GOT3 (cell line): ENCODE measurements around the gene PIM3.
A peak's percentile ranks its signal among the peaks of the same experiment; 100 is the strongest.

Source experiments
- DNase-seq: peaks from one replicate; lab custom pipeline; 2025; ENCODE audit warnings: mixed read lengths; lab: John Stamatoyannopoulos, UW

PIM3 gene

DNA sequence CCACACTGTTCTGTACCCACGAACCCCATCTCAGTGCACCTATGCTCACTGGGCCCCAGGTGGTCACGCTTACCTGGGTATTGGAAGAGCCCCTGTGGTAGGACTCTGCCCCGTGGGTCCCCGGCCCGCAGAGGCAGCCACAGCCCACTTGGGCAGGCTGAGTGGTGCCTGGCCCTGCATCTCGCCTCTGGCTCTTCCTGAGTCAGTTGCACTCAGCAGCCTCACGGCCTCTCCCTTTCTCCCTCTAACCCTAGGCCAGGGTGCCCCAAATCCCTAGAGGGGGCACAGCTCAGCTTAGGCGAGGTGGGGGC, 32.4 kb upstream of the PIM3 start:
- DNase-seq = no peak

DNA sequence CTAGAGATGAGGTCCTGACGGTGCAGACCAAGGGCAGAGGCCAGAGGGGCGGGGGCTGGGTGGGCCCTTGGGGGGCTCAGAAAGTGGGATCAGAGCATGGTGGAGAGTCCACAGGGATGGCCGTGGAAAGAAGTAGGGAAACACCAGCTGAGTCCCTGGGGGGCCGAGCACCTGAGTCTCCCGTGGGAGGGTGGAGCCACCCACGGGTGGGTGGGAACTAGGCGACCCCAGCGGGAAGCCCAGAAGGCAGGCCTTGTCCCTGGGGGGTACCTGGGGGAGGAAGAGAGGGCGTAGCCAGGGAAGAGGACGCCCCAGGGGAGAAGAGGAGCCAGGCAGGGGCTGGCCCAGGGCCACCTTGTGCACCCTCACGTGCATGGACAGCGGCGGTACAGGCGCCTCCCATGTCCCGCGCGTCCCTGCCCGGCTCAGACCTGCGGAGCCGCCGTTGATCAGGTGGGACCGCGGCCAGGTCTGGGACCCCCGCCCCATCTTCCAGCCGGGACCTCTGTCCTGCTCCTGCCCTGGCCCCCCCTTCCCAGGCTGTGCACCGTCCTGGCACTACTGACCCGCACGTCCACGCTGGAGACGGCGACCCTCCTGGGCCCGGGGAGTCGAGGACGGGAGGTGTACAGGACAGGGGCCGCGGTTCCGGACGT, 31.9 kb upstream of the PIM3 start:
- no peak for DNase-seq

DNA sequence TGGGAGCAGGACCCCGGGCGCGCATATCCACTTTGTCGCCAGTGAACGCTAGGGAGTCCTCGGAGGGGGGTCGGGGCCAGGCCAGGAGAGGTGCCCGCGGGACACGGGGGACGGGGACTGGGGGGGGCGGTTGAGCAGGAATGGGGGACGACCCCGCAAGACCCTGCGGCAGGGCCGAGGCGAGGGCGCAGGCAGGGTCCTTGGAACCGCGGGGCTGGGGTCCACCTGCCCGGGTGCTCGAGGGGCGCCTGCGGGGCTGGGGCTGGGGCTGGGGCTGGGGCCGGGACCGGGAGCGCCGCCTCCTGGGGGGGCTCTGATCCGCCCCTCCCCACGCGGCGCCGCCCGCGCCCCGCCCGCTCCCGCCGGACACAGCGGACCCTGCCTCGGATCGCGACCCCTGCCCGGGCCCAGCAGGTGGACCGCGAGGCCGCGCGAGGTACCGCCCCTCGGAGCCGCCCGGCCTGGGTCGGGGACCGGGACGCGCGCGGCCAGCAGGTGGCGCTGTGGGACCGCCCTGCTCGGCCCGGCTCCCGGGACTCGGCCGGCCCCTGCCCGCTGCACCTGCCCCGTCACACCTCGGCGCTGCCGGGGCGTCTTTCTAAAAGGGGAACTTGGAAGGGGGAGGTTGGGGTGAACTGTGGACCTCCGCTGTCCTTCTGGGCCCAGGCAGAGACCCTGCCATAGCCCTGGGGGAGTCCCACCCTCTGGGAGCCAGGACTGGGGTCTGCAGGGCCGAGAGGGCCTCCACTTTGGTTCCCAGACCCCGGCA, 31.2 kb upstream of the PIM3 start:
- no peak for DNase-seq

DNA sequence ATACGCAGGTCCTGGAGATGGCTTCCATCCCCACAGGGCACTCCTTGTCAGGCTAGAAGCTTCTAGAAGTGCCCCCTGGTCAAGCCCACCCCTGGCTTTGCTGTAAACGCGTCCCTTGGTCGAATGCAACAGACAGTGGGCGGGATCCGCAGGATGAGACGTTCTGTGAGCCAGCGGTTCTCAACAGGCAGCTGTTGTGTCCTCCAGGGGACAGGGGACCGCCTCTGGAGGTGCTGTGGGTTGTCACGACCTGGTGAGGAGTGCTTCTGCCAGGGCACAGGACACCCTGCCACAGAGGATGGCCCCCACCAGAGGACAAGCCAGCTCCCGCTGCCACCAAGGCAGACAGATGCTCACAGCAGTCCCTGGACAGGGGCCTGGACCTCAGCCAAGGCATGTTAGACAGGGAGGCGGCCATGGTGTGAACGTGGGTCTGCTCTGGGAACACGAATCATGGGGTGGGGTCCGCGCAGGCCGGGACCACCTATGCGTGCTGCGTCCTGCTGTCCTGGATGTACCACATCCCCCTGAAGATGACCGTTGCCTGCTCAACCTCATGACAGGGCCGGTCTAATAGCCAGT, 30.5 kb upstream of the PIM3 start:
- no peak for DNase-seq

DNA sequence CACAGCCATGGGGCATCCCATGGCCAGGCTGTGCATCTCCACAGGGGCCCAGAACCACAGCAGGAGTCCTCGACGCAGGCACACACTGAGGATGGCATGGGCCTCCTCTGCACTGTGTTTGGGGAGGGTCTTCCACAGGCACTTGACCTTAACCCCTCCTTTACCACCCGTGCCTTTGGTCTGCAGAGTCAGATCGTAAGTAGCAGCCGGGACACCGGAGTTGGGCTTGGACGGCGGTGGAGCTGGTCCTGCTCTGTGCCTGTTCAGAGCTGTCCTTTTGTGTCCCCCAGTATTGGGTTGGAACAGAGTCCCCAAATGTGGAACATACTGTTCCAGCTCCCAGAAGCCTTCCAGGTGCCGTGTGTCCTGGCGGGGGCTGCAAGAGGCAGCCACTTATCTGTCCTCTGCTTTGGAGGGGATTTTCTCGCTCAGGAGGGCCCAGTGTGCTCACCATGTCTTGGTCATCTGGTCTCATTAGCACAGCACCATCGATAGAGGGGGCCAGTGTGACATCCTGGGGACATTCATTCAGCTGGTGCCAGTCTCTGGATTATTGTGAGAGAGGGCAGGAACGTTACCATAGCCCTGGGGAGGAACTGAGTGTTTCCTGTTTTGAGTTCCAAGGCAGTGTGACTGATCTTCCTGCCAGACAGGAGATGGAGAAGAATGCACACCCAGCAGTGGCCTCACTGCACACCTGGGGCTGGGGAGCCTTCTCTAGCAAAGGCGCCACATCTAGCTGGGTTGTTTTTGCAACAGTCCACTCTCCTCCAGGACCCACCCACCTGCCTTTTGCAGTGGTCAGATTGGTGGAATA, 29.8 kb upstream of the PIM3 start:
- no peak for DNase-seq

DNA sequence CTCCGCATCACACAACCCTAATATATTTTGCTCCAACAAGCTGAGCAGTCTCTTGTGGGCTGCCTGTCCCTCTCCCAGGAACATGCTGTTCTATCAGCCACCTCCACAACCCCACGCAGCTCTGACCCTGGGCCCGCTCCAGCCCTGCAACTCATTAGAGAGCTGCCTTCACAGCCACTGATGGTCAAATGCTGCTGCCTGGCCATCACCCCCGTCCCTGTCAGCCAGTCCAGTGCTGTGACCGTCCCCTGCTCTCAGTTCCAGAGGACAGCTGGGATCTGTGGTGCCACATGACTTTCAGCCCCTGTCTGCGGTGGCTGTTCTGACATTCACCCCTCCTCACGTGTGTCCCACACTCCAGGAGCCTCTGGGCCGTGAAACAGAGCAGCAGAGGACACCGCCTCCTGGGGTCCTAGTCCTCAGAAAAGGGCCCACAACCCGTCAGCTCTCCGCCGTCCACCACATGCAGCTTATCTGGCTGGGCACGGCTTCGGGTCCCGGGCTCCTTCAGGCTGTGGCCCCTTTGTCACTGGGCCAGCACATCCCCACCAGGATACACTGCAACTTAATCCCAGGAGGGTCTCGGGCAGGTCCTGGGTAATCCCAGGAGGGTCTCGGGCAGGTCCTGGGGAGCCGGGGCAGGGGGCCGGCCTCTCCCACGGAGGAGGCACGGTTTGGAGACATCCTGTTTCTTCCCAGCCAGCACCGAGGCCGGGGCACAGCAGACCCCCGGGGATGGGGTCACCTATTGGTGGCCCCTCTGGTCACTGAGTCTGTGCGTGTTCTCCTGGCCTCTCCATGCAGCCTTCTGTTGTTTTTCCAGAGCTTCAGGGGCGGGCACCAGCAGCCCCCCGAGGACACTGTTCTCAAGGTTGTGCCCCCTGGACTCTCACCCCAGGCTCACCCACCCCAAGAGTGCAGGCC, 27.1 kb upstream of the PIM3 start:
- DNase-seq = no peak

DNA sequence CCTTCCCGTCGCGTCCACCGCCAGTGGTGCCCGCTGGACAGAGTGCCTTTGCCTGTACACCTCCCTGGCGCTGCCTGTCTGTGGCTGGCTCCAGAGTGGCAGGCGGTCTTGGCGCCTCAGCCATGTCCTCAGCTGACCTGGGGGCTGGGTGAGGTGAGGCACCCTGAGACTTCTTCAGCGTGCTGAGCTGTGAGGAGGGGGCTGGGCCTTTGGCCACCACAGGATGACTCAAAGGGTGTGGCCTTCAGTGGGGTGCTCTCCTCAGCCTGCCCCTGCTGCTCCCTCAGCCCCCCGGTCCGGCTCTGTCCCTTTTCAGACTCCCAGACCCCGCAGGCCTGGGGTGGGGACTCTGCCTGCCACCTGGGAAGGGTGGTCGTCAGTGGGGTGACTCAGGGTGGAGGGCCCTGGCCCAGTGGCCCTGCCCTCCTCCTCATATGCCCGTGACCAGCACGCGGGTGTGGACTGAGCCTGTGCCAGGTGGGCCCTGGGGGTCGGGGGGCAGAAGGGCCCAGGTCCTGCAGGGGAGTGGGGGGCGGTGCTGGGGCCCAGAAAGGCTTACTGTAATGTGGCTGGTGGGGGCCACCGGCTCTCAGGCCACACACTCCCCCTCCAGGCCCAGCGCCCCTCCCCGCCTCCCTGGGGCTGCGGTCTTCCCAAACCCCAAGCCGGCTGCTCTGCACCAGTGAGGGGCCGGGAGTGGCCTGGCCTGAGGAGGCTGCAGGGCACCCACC, 26.2 kb upstream of the PIM3 start:
- no peak for DNase-seq

DNA sequence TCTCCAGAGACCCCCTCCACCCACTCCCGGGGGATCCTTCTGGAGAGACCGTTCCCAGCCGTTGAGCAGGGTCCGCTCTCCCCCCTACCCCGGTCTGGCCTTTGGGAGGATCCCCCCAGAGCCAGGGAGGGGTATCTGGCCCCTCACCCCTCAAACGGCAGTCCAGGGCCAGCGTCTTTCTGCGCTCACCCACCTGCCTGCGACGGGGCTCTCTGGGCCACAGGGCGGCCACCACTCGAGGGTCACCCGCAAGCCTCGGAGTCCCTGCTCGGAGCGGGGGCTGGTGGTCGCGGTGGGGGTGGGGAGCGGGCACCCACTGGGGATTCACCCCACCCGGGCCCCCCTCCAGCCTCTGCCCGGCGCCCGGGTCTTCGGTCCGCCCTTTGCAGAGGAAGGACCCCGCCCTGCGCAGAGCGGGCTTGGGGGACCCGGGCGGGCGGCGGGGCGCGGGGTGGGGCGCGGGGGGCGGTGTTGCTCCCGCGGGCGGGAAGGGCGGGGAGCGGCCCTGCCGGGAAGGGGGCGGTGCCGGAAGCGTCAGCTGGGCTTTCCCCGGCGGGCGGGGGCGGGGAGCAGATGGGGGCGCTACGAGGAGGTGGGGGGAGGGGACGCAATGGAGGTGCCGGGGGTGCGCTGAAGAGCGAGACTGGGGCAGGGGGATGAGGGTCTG, 25.5 kb upstream of the PIM3 start:
- DNase-seq = no peak

DNA sequence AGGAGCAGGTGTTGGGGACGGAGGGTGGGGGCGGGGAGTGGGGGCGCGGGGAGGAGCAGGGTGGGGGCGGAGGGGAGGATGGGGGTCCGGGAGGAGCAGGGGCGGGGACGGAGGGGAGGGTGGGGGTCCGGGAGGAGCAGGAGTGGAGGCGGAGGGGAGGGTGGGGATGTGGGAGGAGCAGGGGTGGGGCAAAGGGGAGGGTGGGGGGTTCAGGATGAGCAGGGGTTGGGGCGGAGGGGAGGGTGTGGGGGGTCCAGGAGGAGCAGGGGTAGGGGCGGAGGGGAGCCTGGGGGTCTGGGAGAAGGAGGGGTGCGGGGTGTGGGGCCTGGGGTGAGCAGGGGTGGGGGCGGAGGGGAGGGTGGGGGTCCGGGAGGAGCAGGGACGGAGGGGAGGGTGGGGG, 25.0 kb upstream of the PIM3 start:
- no peak for DNase-seq

DNA sequence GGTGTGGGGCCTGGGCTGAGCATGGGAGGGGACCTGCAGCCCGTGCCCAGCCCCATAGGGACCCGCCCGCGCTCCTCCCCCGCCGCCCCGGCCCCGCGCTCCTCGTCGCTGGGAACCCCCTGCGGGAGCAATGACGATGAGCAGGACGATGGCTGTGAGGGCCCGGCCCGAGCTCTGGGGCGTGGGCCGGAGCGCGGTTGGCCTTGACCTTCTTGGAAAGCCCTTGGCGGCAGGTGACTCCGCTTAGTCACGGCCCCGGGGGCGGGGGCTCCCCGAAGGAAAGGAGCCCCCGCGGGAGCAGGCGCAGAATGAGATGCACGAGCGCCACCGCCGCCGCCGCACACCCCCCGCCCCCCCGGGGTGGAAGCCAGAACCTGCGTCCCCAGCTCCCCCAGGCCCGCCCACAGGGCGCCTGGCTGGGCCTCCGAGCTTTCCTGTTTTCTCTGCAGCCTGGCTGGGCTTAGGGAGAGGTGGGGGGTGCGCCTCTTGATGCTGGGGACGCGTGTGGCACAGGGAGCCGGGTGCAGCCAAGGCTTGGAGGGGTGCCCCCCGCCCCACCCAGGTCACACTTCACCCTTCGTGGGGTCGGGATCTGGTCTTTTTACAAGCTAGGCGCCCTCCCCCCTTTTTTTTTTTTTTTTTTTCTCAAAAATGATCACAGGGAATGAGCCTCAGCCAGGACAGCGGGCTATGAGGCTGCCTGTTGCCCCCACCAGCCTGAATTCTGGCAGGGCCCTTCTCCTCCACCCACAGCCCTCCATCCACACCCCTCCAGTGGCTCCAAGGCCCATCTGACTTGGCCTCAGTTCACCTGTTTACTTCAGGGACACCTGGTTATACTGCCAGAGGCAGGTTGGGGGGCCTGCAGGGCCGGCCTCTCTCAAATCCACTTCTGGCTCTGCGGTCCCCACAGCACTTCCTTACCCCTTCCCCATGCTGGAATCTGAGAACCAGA, 24.3 kb upstream of the PIM3 start:
- DNase-seq = peak; percentile 38

DNA sequence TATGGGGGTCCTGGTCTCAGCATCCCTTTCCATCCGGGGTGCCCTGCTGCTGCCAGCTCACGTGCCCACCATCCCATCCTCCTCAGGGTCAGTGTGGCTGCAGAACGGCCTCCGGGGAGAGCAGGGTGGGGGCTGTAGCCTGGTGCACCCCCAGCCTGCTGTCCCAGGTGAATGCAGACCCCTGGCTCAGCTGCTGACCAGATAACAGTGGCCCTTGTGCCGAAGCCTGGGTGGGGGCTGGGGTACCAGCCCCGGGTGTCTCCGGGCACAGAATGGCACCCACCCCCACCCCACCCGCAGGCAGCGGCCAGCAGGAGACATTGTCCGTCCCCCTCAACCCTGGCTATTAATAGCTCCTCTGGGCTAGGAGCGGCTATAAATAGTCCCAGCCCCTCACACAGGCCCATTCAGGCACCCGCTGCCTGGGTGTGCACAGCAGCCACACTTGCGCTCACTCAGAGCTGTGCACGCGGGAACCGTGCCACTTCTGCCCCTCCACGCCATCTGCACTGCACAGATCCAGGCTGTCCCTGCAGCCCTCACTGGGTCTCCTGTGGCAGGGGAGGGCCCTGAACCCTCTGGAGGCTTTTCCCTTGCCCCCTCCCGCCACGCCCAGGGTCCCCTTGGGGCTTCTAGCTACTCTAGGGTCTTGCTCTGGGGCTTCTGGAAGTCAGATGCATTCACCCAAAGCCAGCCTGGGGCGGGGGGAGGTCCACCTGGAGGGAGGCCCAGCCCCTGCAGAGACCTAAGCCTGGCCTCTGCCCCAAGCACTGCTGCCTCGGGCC, 23.4 kb upstream of the PIM3 start:
- no peak for DNase-seq

DNA sequence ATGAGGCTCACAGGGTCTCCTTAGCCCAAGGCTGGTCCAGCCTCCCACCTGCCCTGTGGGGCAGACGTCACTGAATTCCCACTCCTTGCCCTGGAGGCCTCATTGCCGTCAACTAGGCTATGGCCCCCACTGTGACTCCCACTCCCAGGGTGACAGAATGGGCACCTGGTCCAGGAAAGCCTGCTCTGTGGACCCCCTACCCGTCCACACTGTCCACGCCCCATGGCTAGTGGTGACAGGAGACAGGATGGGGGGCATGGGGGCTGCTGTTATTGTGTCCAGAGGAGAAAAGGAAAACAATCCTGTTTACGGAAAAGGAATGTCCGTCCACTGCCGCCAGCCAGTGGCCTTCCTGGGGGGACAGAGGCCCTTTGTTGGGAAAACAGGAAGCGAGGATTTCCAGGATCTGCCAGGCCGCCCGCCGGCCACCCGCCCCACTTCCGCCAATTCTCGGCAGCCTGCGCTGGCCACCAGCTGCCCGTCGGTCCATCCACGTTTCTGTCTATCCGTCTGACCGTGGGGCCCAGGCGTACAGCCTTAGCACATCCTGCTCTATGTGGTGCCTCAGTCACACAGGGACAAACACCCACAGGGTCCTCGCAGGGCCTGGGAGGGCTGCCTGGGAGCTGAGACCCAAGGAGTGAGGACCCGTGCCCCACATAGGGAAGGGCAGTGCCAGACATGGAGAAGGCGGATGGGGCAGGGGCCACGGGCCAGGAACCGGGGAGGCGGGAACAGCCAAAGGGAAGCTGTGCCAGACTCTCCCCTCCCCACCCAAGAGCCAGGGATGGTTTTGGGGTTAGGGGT, 22.6 kb upstream of the PIM3 start:
- DNase-seq = no peak

DNA sequence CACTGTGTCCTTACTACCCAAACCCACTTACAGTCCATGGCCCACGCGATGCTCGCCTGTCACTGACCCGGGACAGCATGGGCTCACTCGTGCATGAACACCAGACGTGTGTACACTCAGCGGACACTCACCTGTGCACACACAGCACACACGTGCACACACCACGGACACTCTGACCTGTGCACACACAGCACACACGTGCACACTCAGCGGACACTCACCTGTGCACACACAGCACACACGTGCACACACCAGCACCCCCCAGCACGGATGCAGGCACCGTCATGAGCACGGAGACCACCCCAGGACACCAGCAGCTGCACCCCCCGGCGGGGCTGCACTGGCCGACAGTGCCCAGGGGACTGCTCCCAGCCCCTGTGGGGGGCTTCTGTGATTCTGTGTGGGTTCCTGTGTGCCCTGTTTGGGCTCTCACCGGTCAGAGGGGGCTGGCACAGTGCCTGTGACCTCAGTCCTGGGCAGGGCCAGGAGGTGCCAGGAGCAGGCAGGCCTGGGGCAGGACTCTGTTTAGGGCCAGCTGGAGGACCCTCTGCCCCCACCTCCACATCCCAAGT, 21.9 kb upstream of the PIM3 start:
- no peak for DNase-seq

DNA sequence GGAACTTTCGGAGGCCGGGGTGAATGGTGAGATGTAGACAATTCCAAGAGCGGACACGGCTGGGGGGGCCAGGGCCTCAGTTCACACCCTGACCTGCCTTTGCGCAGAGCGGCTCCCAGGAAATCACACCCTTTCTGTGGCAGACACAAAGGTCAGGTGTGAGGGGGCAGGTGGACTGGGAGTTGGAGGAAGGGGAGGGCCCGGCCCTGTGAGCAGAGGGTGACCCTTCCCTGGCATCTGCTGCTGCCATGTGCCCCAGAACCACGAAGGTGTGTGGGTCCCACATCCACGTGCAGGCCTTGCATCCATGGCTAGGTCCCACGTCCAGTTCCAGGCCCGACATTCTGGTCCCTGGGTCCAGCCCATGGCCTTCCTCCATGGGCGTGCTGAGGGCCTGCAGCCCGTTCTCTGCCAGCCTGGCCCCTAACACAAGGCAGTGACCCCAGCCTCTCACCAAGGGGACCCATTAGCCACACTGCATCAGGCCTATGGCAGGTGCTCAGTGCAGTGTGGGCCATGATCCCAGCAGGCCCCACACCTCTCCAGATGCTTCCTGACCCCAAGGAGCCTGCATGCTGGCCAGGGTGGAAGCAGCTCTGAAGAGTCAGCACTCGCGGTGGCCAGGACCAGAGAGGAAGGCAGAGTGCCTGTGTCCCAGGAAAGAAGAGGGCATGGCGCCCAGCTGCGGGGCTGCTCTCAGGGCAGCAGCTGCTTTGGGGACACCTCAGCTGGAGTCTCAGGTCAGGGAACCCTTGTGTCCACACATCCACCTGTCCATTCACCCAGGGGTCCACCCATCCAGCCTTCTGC, 18.9 kb upstream of the PIM3 start:
- DNase-seq = no peak

DNA sequence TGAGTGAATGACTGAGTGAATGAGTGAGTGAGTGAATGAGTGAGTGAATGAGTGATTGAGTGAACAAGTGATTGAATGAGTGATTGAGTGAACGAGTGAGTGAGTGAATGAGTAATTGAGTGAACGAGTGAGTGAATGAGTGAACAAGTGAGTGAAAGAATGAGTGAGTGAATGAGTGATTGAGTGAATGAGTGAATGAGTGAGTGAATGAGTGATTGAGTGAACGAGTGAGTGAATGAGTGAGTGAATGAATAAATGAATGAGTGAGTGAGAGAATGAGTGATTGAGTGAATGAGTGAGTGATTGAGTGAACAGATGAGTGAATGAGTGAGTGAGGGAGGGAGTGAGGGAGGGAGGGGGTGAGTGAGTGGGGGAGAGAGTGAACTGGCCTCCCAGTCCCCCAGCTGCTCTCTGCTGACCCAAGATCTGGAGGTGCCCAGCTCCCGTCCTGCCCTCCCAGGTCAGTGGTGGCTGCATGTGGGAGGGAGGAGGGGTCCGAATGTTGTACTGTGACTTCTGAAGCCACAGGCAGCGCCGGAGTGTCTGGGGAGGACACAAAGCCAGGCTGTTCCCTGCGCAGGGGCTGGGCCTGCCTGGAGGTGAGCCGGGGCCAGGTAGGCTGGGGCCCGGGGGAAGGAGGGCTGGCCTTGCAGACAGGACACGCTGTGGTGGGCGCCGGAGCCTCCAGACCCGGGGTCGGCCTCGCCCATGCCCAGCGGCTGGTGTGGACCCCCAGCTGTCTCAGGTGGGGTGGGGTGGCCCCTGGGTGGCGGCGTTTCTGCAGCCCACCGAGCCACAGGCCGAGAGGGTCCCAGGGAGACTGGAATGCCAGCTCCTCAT, 17.8 kb upstream of the PIM3 start:
- no peak for DNase-seq

DNA sequence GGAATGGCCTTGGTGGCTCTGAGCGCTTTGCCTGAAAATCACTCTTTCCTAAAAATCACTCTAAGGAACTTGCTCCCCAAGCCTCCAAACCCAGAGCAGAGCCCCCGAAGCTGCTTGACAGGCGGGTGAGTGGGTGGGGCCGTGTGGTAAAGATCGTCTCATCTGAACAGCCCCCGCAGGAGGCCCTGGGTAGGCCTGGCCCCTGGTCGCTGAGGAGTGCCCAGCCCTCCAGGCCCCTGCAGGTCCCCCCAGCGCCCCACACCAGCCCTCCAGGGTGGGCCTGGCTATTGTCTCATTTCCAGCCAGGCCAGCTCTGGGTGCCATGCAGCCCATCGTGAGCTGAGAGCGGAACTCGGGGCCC, 17.2 kb upstream of the PIM3 start:
- no peak for DNase-seq
